Sigmoid colon (tissue), 4 donors: ENCODE data around the gene COMMD10.

Source experiments
- CTCF ChIP-seq, 4 experiments: fragments of 450-650 bp in 3 of 4; fragments of 200-600 bp in 1 of 4; IDR thresholded peaks; one replicate each; pipeline ENCODE4 v1.5.1; 2016 to 2019; ENCODE audit warnings: antibody characterized with exemption in 4 of 4, mild to moderate bottlenecking in 3 of 4, moderate library complexity in 2 of 4
- POLR2AphosphoS5 ChIP-seq, 4 donors: sonication (generic); formaldehyde crosslinking; IDR thresholded peaks; one replicate each; pipeline ENCODE4 v1.6.1; 2017; ENCODE audit warnings: antibody characterized with exemption in 4 of 4

GRCh38 chr5:116075191-116075831 is 9.5 kb upstream of the COMMD10 start:
- TF ChIP-seq CTCF (IDR thresholded peaks at IDR 0.05) (no peak), POLR2AphosphoS5 (IDR thresholded peaks at IDR 0.05) (no peak)
